ENCODE results near the gene CFAP74.

GRCh38 chr1:2025491-2025981 is 21.9 kb upstream of the CFAP74 start:
- TF ChIP-seq CTCF (optimal IDR thresholded peaks at IDR 0.05 in 1 of 3, IDR thresholded peaks at IDR 0.05 in 1 of 3, conservative IDR thresholded peaks at IDR 0.05 in 1 of 3; ENCODE audit: extremely low read depth in 1 of 3, insufficient read depth in 2 of 3, low read length in 3 of 3), result no peak
- no peak for TF ChIP-seq EZH2 (IDR thresholded peaks at IDR 0.05; ENCODE audit: low read length)
